Type B pancreatic cell (in vitro differentiated cells): ENCODE data around the gene RIT2. TPM values are rescaled to one million over a fixed set of nuclear protein-coding genes. Genes with fewer than 3 reads are reported as not detected.

Experiments used
- DNase-seq: peaks from one replicate; pipeline ENCODE4 v3.0.0; 2021; ENCODE audit warnings: mixed read lengths; ENCODE audit not compliant: unreplicated experiment; ENCODE audit errors: extremely low spot score
- H3K27ac Mint-ChIP-seq: 2 replicates; pipeline ENCODE4 v1.8.0; 2021; ENCODE audit warnings: mild to moderate bottlenecking, mixed read lengths
- H3K27me3 Mint-ChIP-seq: 2 replicates; pipeline ENCODE4 v1.8.0; 2021; ENCODE audit warnings: mixed read lengths
- H3K36me3 Mint-ChIP-seq: 2 replicates; pipeline ENCODE4 v1.8.0; 2021; ENCODE audit warnings: mixed read lengths
- H3K4me1 Mint-ChIP-seq: one replicate; pipeline ENCODE4 v1.8.0; 2021; ENCODE audit warnings: mixed read lengths; ENCODE audit not compliant: unreplicated experiment
- H3K4me3 Mint-ChIP-seq: 2 replicates; pipeline ENCODE4 v1.8.0; 2021; ENCODE audit warnings: mild to moderate bottlenecking, mixed read lengths
- H3K9me3 Mint-ChIP-seq: 2 replicates; pipeline ENCODE4 v1.8.0; 2021; ENCODE audit warnings: mixed read lengths
- CTCF ChIP-seq: fragments of 200-600 bp; sonication (generic); conservative IDR thresholded peaks from 2 replicates; pipeline ENCODE4 v1.5.0; 2021; ENCODE audit warnings: antibody characterized with exemption, mild to moderate bottlenecking
- total RNA-seq: library from RNA; stranded (reverse); gene quantifications from 2 replicates; pipeline ENCODE4 v1.2.1, GENCODE V29; 2021; ENCODE audit warnings: low replicate concordance

RIT2 gene
- total RNA-seq, 1 donor from 2014 or later: not detected

GRCh38 chr18:42734520-42734919 lies 381.0 kb downstream of the RIT2 start:
- no peak for TF ChIP-seq CTCF
- Mint-ChIP-seq H3K27ac (no peak overlapping the region), H3K27me3 (no peaks in the 10 kb centered on the region), H3K9me3 (no peaks in the 10 kb centered on the region), H3K4me1 (peaks cover 9% of the 10 kb centered on the region), H3K36me3 (no peaks in the 10 kb centered on the region), H3K4me3 (no peak overlapping the region)
- no peak for DNase-seq

- no peak for DNase-seq
- peak; percentile 63 for TF ChIP-seq CTCF
- Mint-ChIP-seq H3K27ac (no peak overlapping the region), H3K36me3 (peaks cover 4% of the 10 kb centered on the region), H3K4me1 (peaks cover 9% of the 10 kb centered on the region), H3K27me3 (no peaks in the 10 kb centered on the region), H3K4me3 (no peak overlapping the region), H3K9me3 (peaks cover 9% of the 10 kb centered on the region)
Observed at GRCh38 chr18:42730272-42730671, 385.2 kb downstream of the RIT2 start.

GRCh38 chr18:42719221-42719620 lies 396.3 kb downstream of the RIT2 start:
- H3K4me1 Mint-ChIP-seq: no peaks in the 10 kb centered on the region
- no peak overlapping the region for H3K4me3 Mint-ChIP-seq
- H3K27ac Mint-ChIP-seq: no peak overlapping the region
- peaks cover 3% of the 10 kb centered on the region for H3K36me3 Mint-ChIP-seq
- no peak for TF ChIP-seq CTCF
- H3K27me3 Mint-ChIP-seq: no peaks in the 10 kb centered on the region
- DNase-seq: no peak
- H3K9me3 Mint-ChIP-seq: no peaks in the 10 kb centered on the region

- Mint-ChIP-seq H3K36me3 (peaks cover under 1% of the 10 kb centered on the region), H3K27ac (no peak overlapping the region), H3K4me3 (no peak overlapping the region)
Observed at GRCh38 chr18:42712065-42712464, 403.4 kb downstream of the RIT2 start.

GRCh38 chr18:42707080-42707479 lies 408.4 kb downstream of the RIT2 start:
- DNase-seq: no peak
- Mint-ChIP-seq H3K4me1 (peaks cover 34% of the 10 kb centered on the region), H3K27ac (peak overlapping the region; percentile 84), H3K27me3 (no peaks in the 10 kb centered on the region), H3K4me3 (no peak overlapping the region), H3K9me3 (no peaks in the 10 kb centered on the region), H3K36me3 (no peaks in the 10 kb centered on the region)
- no peak for TF ChIP-seq CTCF

More at GRCh38 chr18:42712065-42712464, 403.4 kb downstream of the RIT2 start:
- TF ChIP-seq CTCF: no peak
- DNase-seq: no peak
- H3K9me3 Mint-ChIP-seq: no peaks in the 10 kb centered on the region
- no peaks in the 10 kb centered on the region for H3K27me3 Mint-ChIP-seq
- H3K4me1 Mint-ChIP-seq: peaks cover 21% of the 10 kb centered on the region

GRCh38 chr18:42706618-42707017 lies 408.9 kb downstream of the RIT2 start:
- Mint-ChIP-seq H3K27ac (peak overlapping the region; percentile 84), H3K27me3 (no peaks in the 10 kb centered on the region), H3K36me3 (no peaks in the 10 kb centered on the region), H3K9me3 (no peaks in the 10 kb centered on the region), H3K4me1 (peaks cover 34% of the 10 kb centered on the region), H3K4me3 (peak overlapping the region; percentile 33)
- TF ChIP-seq CTCF: no peak
- no peak for DNase-seq
